HCT116 (cell line): Measurements from ENCODE around the gene TARBP1.

Experiments used
- CEBPB ChIP-seq: IDR thresholded peaks from 2 replicates; pipeline ENCODE4 v1.6.1; 2012; ENCODE audit warnings: low read depth
- EZH2 ChIP-seq: fragments of 200-600 bp; sonication (generic); IDR thresholded peaks from 2 replicates; pipeline ENCODE4 v1.6.1; 2017; ENCODE audit warnings: antibody characterized with exemption, mixed run types
- POLR2A ChIP-seq: IDR thresholded peaks from 2 replicates; pipeline ENCODE4 v1.7.0; 2011; ENCODE audit warnings: borderline replicate concordance; ENCODE audit not compliant: insufficient read depth, insufficient read length; ENCODE audit errors: extremely low read depth
- POLR2AphosphoS5 ChIP-seq: IDR thresholded peaks from 2 replicates; pipeline ENCODE4 v1.6.1; 2011; ENCODE audit warnings: mild to moderate bottlenecking, low read depth, low read length, moderate library complexity
- RAD21 ChIP-seq: IDR thresholded peaks from 2 replicates; pipeline ENCODE4 v1.6.1; 2012; ENCODE audit warnings: low read depth, mild to moderate bottlenecking
- SIN3A ChIP-seq: IDR thresholded peaks from 2 replicates; pipeline ENCODE4 v1.6.1; 2012; ENCODE audit warnings: low read depth
- SRF ChIP-seq: IDR thresholded peaks from 2 replicates; pipeline ENCODE4 v1.6.1; 2012; ENCODE audit warnings: low read depth
- ZNF274 ChIP-seq: fragments of 200-500 bp; sonication (Bioruptor generic); IDR thresholded peaks from 2 replicates; pipeline ENCODE4 v1.6.1; 2014; ENCODE audit warnings: mild to moderate bottlenecking, low read depth, low read length, inconsistent platforms
- TF ChIP-seq, protein P1 (sequence below), 3 experiments: fragments of 200-600 bp in 1 of 3; sonication (generic) in 1 of 3; IDR thresholded peaks in 2 of 3; conservative IDR thresholded peaks in 1 of 3; 2 replicates each; pipeline ENCODE4 v1.5.1; 2012 to 2017; ENCODE audit warnings: low read depth in 2 of 3, low read length in 2 of 3, antibody characterized with exemption in 1 of 3, borderline replicate concordance in 1 of 3, control low read depth in 1 of 3, mild to moderate bottlenecking in 1 of 3, mixed read lengths in 1 of 3, mixed run types in 1 of 3, moderate library complexity in 1 of 3; ENCODE audit not compliant: insufficient read depth in 1 of 3

DNA sequence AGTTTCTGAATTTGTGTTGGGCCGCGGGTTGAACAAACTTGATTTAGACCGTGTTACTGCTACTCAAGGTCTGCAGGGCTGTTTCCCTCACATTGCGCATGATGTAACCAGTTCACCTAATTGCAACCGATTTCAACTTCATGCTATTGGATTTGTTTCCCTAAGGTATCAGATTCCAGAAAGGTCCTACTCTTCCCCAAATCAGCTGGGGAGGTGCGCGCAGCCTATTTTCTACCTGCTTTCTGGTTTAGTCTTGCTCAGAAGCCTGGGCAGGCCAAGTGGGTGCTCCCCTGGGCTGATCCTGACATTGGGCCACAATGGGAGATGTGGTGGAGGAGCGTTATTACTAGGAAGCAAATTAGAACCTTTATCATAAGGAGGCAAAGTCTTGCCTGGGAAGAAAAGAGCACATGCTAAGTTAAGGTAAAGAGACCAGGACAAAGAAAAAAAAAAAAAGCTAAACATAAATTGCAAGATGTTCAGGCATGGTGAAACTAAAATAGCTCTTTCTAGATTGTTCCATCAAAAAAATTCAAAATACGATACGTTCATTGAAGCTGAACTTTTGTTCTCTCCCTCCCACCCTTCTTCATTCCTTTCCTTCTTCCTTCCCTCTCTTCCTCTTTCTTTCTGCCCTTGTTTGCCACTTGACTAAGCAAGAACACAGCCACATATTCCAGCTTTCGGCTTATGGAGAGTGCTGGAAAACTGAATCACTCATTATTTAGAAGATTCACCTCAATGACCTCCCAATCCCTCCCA, 28.8 kb upstream of the TARBP1 start:
- no peak for TF ChIP-seq SRF
- TF ChIP-seq, protein P1, sequence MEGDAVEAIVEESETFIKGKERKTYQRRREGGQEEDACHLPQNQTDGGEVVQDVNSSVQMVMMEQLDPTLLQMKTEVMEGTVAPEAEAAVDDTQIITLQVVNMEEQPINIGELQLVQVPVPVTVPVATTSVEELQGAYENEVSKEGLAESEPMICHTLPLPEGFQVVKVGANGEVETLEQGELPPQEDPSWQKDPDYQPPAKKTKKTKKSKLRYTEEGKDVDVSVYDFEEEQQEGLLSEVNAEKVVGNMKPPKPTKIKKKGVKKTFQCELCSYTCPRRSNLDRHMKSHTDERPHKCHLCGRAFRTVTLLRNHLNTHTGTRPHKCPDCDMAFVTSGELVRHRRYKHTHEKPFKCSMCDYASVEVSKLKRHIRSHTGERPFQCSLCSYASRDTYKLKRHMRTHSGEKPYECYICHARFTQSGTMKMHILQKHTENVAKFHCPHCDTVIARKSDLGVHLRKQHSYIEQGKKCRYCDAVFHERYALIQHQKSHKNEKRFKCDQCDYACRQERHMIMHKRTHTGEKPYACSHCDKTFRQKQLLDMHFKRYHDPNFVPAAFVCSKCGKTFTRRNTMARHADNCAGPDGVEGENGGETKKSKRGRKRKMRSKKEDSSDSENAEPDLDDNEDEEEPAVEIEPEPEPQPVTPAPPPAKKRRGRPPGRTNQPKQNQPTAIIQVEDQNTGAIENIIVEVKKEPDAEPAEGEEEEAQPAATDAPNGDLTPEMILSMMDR (IDR thresholded peaks at IDR 0.05 in 2 of 3, conservative IDR thresholded peaks at IDR 0.05 in 1 of 3; ENCODE audit: borderline replicate concordance in 1 of 3, insufficient read depth in 1 of 3, low read depth in 2 of 3, low read length in 2 of 3) = no peak
- TF ChIP-seq CEBPB = peak; percentile 49
- TF ChIP-seq POLR2AphosphoS5 = no peak
- TF ChIP-seq SIN3A = no peak
- TF ChIP-seq RAD21 = no peak
- TF ChIP-seq POLR2A = no peak
- no peak for TF ChIP-seq EZH2
- no peak for TF ChIP-seq ZNF274
